Measurements from ENCODE around the gene GALNT17. TPM values are rescaled to one million over a fixed set of nuclear protein-coding genes. Genes with fewer than 3 reads are reported as not detected.
A peak's percentile ranks its signal among the peaks of the same experiment; 100 is the strongest.

GALNT17 gene
- total RNA-seq, 1 donor from 2014 or later: 20.2 TPM

- peaks cover 4% of the 10 kb centered on the region for H3K36me3 Mint-ChIP-seq
- H3K4me3 Mint-ChIP-seq: peak overlapping the region; percentile 60
- H3K27ac Mint-ChIP-seq: peak overlapping the region; percentile 84
- H3K27me3 Mint-ChIP-seq: no peaks in the 10 kb centered on the region
- peaks cover 13% of the 10 kb centered on the region for H3K4me1 Mint-ChIP-seq (ENCODE audit: unreplicated experiment)
- no peak for DNase-seq (ENCODE audit: extremely low spot score, unreplicated experiment)
- TF ChIP-seq CTCF (conservative IDR thresholded peaks at IDR 0.05): no peak
- peaks cover 17% of the 10 kb centered on the region for H3K9me3 Mint-ChIP-seq
Observed at GRCh38 chr7:71348821-71349681, 217.1 kb downstream of the GALNT17 start.

- peaks cover 15% of the 10 kb centered on the region for H3K9me3 Mint-ChIP-seq
- no peak overlapping the region for H3K4me3 Mint-ChIP-seq
- H3K27me3 Mint-ChIP-seq: no peaks in the 10 kb centered on the region
- no peak for TF ChIP-seq CTCF (conservative IDR thresholded peaks at IDR 0.05)
- H3K4me1 Mint-ChIP-seq (ENCODE audit: unreplicated experiment): peaks cover 13% of the 10 kb centered on the region
- no peak overlapping the region for H3K27ac Mint-ChIP-seq
- no peak for DNase-seq (ENCODE audit: extremely low spot score, unreplicated experiment)
- H3K36me3 Mint-ChIP-seq: peaks cover 4% of the 10 kb centered on the region
Observed at GRCh38 chr7:71349682-71350481, 217.9 kb downstream of the GALNT17 start.

- Mint-ChIP-seq H3K27me3 (no peaks in the 10 kb centered on the region), H3K4me3 (no peak overlapping the region), H3K27ac (no peak overlapping the region), H3K36me3 (peaks cover 4% of the 10 kb centered on the region), H3K4me1 (ENCODE audit: unreplicated experiment) (peaks cover 13% of the 10 kb centered on the region), H3K9me3 (peaks cover 15% of the 10 kb centered on the region)
- TF ChIP-seq CTCF (conservative IDR thresholded peaks at IDR 0.05): no peak
- DNase-seq (ENCODE audit: extremely low spot score, unreplicated experiment): no peak
Observed at GRCh38 chr7:71350680-71351079, 218.7 kb downstream of the GALNT17 start.

- H3K4me3 Mint-ChIP-seq: no peak overlapping the region
- peaks cover 4% of the 10 kb centered on the region for H3K36me3 Mint-ChIP-seq
- H3K4me1 Mint-ChIP-seq (ENCODE audit: unreplicated experiment): no peaks in the 10 kb centered on the region
- no peak for DNase-seq (ENCODE audit: extremely low spot score, unreplicated experiment)
- no peak overlapping the region for H3K27ac Mint-ChIP-seq
- H3K9me3 Mint-ChIP-seq: peaks cover 15% of the 10 kb centered on the region
- H3K27me3 Mint-ChIP-seq: no peaks in the 10 kb centered on the region
- no peak for TF ChIP-seq CTCF (conservative IDR thresholded peaks at IDR 0.05)
Observed at GRCh38 chr7:71354716-71355115, 222.8 kb downstream of the GALNT17 start.

GRCh38 chr7:71361451-71362032 is 229.6 kb downstream of the GALNT17 start:
- H3K9me3 Mint-ChIP-seq: peaks cover 4% of the 10 kb centered on the region
- peaks cover 12% of the 10 kb centered on the region for H3K4me1 Mint-ChIP-seq (ENCODE audit: unreplicated experiment)
- no peak overlapping the region for H3K4me3 Mint-ChIP-seq
- no peak overlapping the region for H3K27ac Mint-ChIP-seq
- no peaks in the 10 kb centered on the region for H3K27me3 Mint-ChIP-seq
- TF ChIP-seq CTCF (conservative IDR thresholded peaks at IDR 0.05): no peak
- H3K36me3 Mint-ChIP-seq: no peaks in the 10 kb centered on the region
- no peak for DNase-seq (ENCODE audit: extremely low spot score, unreplicated experiment)
